Central memory CD8-positive, alpha-beta T cell (primary cell): ENCODE measurements around the gene ARL6IP5.

Experiments
- ATAC-seq: fragments of 150-1000 bp; cut with Tn5 transposase; replicated peaks from 2 replicates; pipeline ENCODE4 v1.10.0; 2022; ENCODE audit warnings: mild to moderate bottlenecking, moderate FRiP score, moderate number of reproducible peaks; ENCODE audit not compliant: poor library complexity, severe bottlenecking; ENCODE audit errors: extremely low read depth
- DNase-seq, 2 donors: peaks; one replicate each; pipeline ENCODE4 v3.0.0; 2021; ENCODE audit warnings: low spot score in 2 of 2
- H3K27ac Mint-ChIP-seq: one replicate; pipeline ENCODE4 v1.8.0; 2022; ENCODE audit warnings: low read depth, mild to moderate bottlenecking, moderate library complexity, mixed read lengths
- H3K27me3 Mint-ChIP-seq: one replicate; pipeline ENCODE4 v1.8.0; 2022; ENCODE audit warnings: mixed read lengths
- H3K36me3 Mint-ChIP-seq: one replicate; pipeline ENCODE4 v1.8.0; 2022; ENCODE audit warnings: mild to moderate bottlenecking, moderate library complexity, mixed read lengths; ENCODE audit not compliant: insufficient read depth
- H3K4me1 Mint-ChIP-seq: one replicate; pipeline ENCODE4 v1.8.0; 2022; ENCODE audit warnings: mixed read lengths
- H3K4me3 Mint-ChIP-seq: one replicate; pipeline ENCODE4 v1.8.0; 2022; ENCODE audit warnings: mild to moderate bottlenecking, moderate library complexity, mixed read lengths
- H3K9me3 Mint-ChIP-seq: one replicate; pipeline ENCODE4 v1.8.0; 2022; ENCODE audit warnings: mixed read lengths

ARL6IP5 gene

GRCh38 chr3:69079269-69080159, 5.2 kb upstream of the ARL6IP5 start:
- no peak for DNase-seq
- ATAC-seq = peak; percentile 12

GRCh38 chr3:69080233-69080920, 4.4 kb upstream of the ARL6IP5 start, which contains the start of gene UBA3:
Gene UBA3 (minus strand): TSS chr3:69080365. CDS start chr3:69080353, 12 bp downstream.
- peak within 1 kb of the TSS; percentile 80 for H3K4me3 Mint-ChIP-seq
- H3K4me1 Mint-ChIP-seq = peaks cover 59% of the 10 kb centered on the region
- H3K9me3 Mint-ChIP-seq = no peaks in the 10 kb centered on the region
- H3K36me3 Mint-ChIP-seq = peaks cover 25% of the 10 kb centered on the region
- DNase-seq (peak; percentile 60 to 75), ATAC-seq (peak; percentile 69)
- H3K27me3 Mint-ChIP-seq = no peaks in the 10 kb centered on the region
- peak within 1 kb of the TSS; percentile 77 for H3K27ac Mint-ChIP-seq

More at GRCh38 chr3:69079269-69080159, 5.2 kb upstream of the ARL6IP5 start:
- Mint-ChIP-seq H3K36me3 (peaks cover 20% of the 10 kb centered on the region), H3K27me3 (no peaks in the 10 kb centered on the region), H3K27ac (peak overlapping the region; percentile 77), H3K4me3 (peak overlapping the region; percentile 80), H3K4me1 (peaks cover 55% of the 10 kb centered on the region), H3K9me3 (no peaks in the 10 kb centered on the region)

DNA sequence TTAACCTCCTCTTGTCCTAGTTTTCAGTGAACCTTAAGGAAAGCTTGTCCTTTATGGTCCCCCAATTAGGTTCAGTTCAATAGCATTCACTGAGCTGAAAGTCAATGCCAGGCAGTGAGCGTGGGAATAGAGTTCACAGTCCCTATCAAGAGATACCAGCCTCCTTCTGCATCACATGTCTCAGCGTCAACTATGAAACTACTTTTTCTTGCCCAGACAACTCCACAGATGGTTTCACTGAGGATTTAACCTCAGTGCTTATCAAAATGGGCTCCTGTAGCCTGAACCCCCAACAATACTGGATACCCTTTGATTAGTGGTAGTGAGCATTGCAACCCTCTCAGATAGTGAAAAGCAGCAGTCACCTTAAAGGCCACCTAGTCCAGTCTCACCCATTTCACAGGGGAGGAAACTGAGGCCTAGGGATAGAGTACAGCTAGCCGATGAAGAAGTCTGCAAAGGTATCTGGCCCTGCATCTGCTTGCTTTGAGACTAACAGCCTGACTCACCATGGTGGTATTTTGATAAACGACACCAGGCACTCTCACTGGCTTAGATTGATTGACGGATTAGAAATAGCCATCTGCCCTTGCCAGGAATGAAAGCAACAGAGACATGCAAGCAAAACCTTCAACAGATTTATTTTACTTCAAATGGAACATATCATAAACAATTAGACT, 3.0 kb upstream of the ARL6IP5 start:
- H3K27ac Mint-ChIP-seq = peak overlapping the region; percentile 90
- no peak for DNase-seq
- H3K9me3 Mint-ChIP-seq = no peaks in the 10 kb centered on the region
- ATAC-seq = no peak
- peak overlapping the region; percentile 20 for H3K4me3 Mint-ChIP-seq
- H3K4me1 Mint-ChIP-seq = peaks cover 65% of the 10 kb centered on the region
- H3K36me3 Mint-ChIP-seq = peaks cover 29% of the 10 kb centered on the region
- H3K27me3 Mint-ChIP-seq = no peaks in the 10 kb centered on the region

GRCh38 chr3:69082361-69082760, 2.4 kb upstream of the ARL6IP5 start:
- Mint-ChIP-seq H3K36me3 (peaks cover 31% of the 10 kb centered on the region), H3K9me3 (no peaks in the 10 kb centered on the region), H3K27ac (peak overlapping the region; percentile 90), H3K4me1 (peaks cover 62% of the 10 kb centered on the region), H3K27me3 (no peaks in the 10 kb centered on the region), H3K4me3 (peak overlapping the region; percentile 42)
- DNase-seq (no peak), ATAC-seq (no peak)

GRCh38 chr3:69082805-69083204, 1.9 kb upstream of the ARL6IP5 start:
- Mint-ChIP-seq H3K27ac (peak overlapping the region; percentile 90), H3K36me3 (peaks cover 30% of the 10 kb centered on the region), H3K4me3 (peak overlapping the region; percentile 42), H3K4me1 (peaks cover 57% of the 10 kb centered on the region), H3K27me3 (no peaks in the 10 kb centered on the region), H3K9me3 (no peaks in the 10 kb centered on the region)
- peak; percentile 35 for ATAC-seq
- DNase-seq = peak in 1 of 2 donors; percentile 42

DNA sequence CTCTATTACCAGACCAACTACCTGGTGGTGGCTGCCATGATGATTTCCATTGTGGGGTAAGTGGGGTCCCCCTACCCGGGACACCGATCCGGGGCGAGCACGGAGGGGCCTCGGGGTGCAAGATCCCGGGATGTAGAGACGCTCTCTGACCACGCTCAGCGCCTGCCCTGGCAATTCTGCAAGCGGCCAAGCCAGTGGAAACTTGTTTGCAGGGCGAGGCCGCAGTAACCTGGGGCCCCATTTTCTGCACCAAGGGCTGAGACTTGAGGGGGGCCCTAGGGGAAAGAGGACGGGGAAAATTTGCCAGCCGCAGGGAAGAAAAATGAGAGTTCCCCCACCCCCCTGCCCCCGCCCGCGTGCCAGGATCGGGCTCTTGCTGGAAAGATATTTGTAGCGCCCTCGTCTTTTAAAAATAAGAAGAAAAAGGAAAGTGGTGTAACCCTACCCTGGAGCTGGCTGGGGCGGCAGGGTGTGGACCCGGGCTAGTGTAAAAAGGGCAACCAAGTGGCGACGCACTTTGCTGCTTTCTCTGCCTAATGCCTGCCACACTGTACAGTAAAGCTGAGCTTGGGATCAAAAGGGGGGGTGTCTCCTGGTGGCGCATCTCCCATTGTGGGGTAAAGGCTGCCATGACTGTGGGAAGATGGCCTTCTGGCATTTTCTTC, 563 bp downstream of the ARL6IP5 start:
- Mint-ChIP-seq H3K27ac (peak overlapping the region; percentile 90), H3K4me1 (peaks cover 65% of the 10 kb centered on the region), H3K27me3 (no peaks in the 10 kb centered on the region), H3K36me3 (peaks cover 32% of the 10 kb centered on the region), H3K9me3 (no peaks in the 10 kb centered on the region), H3K4me3 (peak overlapping the region; percentile 93)
- ATAC-seq = peak; percentile 22
- DNase-seq = no peak

GRCh38 chr3:69085833-69086722, 1.3 kb downstream of the ARL6IP5 start:
- ATAC-seq (no peak), DNase-seq (no peak)
- H3K27me3 Mint-ChIP-seq = no peaks in the 10 kb centered on the region
- peaks cover 68% of the 10 kb centered on the region for H3K4me1 Mint-ChIP-seq
- H3K9me3 Mint-ChIP-seq = no peaks in the 10 kb centered on the region
- H3K27ac Mint-ChIP-seq = peak overlapping the region; percentile 90
- peaks cover 37% of the 10 kb centered on the region for H3K36me3 Mint-ChIP-seq
- peak overlapping the region; percentile 93 for H3K4me3 Mint-ChIP-seq

DNA sequence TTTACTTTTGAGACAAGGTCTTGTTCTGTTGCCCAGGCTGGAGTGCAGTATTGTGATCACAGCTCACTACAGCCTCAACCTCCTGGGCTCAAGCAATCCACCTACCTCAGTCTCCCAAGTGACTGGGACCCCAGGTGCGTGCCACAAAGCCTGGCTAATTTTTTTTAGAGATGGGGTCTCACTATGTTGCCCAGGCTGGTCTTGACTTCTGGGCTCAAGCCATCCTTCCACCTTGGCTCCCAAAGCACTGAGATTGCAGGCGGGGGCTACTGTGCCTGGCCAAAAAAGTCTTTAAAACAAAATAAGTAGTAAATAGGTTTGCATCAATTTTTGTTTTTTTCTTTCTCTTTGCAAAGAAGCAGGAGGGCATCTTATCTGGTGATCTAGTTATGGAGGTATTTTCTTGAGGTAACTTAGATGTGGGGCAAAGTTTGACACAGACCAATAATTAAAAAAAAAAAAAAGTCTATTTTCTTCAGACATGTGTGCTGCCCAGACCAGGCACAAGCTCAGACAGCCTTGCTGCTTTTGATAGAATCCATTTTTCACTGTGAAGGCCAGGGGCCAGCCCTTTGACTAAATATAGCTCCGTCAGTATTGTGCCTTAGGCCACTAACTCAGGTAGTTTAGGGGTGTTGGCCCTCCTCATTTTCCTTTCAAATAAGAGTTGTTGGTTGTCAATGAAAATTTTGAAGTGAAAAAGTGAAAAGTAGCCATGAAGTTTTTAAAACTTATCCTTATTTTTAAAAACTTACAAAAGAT, 2.5 kb downstream of the ARL6IP5 start:
- DNase-seq = no peak
- peak overlapping the region; percentile 29 for H3K27ac Mint-ChIP-seq
- H3K4me3 Mint-ChIP-seq = peak overlapping the region; percentile 93
- H3K9me3 Mint-ChIP-seq = no peaks in the 10 kb centered on the region
- ATAC-seq = no peak
- peaks cover 68% of the 10 kb centered on the region for H3K4me1 Mint-ChIP-seq
- no peaks in the 10 kb centered on the region for H3K27me3 Mint-ChIP-seq
- peaks cover 37% of the 10 kb centered on the region for H3K36me3 Mint-ChIP-seq

GRCh38 chr3:69088063-69088462, 3.3 kb downstream of the ARL6IP5 start:
- H3K27ac Mint-ChIP-seq = peak overlapping the region; percentile 95
- H3K36me3 Mint-ChIP-seq = peaks cover 42% of the 10 kb centered on the region
- peak overlapping the region; percentile 93 for H3K4me3 Mint-ChIP-seq
- DNase-seq (no peak), ATAC-seq (no peak)
- H3K27me3 Mint-ChIP-seq = no peaks in the 10 kb centered on the region
- peaks cover 65% of the 10 kb centered on the region for H3K4me1 Mint-ChIP-seq
- no peaks in the 10 kb centered on the region for H3K9me3 Mint-ChIP-seq

DNA sequence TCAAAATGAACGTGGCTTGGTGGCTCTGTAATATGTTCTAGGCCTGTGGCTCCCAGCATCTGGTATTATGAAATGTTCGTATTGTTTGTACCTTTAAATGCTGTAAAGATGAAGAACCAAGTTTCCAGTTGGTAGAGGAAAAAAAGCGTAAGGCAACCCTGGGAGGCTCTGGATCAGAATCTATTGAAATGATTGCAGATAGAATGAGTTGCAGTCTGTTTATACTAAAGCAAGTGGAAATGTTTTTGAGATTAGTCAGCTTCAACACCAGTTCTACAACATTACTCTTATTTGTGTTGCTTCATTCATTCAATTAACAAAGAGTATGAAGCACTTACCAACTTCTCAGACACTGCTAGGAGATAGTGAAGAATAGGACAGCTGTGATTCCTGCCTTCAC, 5.3 kb downstream of the ARL6IP5 start:
- Mint-ChIP-seq H3K4me3 (peak overlapping the region; percentile 93), H3K27me3 (no peaks in the 10 kb centered on the region), H3K36me3 (peaks cover 40% of the 10 kb centered on the region), H3K4me1 (peaks cover 67% of the 10 kb centered on the region), H3K27ac (peak overlapping the region; percentile 95), H3K9me3 (no peaks in the 10 kb centered on the region)
- no peak for ATAC-seq
- DNase-seq = no peak
